ENCODE measurements around the gene PIAS2. TPM values are rescaled to one million over a fixed set of nuclear protein-coding genes. Genes with fewer than 3 reads are reported as not detected.

The PIAS2 gene
- total RNA-seq, 1 donor from 2014 or later: 36.0 TPM

DNA sequence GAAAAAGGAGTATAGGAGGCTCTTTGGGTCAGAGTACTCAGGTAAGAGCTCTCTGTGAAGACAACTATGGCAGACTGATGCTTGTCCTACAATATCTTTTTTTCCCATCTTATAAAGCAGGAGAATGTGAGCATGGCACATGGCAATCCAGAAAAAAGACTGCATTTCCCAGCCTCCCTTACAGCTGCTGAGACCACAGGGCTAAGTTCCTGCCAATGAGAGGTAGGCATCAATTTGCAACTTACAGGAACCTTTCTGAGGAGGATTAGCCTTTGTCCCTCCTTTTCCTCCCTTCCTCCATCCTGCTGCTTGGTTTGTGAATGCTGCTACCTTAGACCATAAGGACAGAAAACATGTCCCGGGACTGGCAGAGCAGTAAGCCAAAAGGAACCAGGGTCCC is 122.7 kb downstream of the PIAS2 start:
- intact Hi-C loops (cut with micrococcal nuclease): no loop called here
- Mint-ChIP-seq H3K4me3 (no peak overlapping the region), H3K36me3 (ENCODE audit: low read depth) (no peaks in the 10 kb centered on the region), H3K9me3 (peaks cover 7% of the 10 kb centered on the region), H3K4me1 (no peaks in the 10 kb centered on the region), H3K27me3 (no peaks in the 10 kb centered on the region), H3K27ac (no peak overlapping the region)
- POLR2A ChIA-PET: no interaction called here
- TF ChIP-seq, protein P1, sequence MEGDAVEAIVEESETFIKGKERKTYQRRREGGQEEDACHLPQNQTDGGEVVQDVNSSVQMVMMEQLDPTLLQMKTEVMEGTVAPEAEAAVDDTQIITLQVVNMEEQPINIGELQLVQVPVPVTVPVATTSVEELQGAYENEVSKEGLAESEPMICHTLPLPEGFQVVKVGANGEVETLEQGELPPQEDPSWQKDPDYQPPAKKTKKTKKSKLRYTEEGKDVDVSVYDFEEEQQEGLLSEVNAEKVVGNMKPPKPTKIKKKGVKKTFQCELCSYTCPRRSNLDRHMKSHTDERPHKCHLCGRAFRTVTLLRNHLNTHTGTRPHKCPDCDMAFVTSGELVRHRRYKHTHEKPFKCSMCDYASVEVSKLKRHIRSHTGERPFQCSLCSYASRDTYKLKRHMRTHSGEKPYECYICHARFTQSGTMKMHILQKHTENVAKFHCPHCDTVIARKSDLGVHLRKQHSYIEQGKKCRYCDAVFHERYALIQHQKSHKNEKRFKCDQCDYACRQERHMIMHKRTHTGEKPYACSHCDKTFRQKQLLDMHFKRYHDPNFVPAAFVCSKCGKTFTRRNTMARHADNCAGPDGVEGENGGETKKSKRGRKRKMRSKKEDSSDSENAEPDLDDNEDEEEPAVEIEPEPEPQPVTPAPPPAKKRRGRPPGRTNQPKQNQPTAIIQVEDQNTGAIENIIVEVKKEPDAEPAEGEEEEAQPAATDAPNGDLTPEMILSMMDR (IDR thresholded peaks at IDR 0.05): no peak
- ATAC-seq (ENCODE audit: low read depth) (no peak), DNase-seq (no peak)
- CTCF ChIA-PET: no interaction called here

DNA sequence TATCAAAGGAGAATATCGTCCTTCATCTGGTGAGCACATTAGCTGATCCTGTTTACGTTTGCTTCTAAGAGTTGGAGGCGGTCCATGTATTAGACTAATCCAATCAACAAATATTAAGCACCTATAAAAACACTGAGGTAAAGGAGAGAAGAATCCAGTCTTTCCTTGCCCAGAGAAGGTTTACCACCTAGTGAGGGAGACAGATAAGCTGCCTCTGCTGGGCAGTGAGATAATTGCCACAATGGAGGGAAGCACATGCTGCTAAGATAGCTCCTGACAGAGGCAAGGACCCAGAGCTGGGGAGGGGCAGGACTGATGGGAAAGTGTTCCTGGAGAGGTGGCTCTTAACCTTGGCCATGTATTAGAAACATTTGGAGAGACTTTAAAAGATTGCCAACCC is 123.7 kb downstream of the PIAS2 start:
- H3K4me1 Mint-ChIP-seq: no peaks in the 10 kb centered on the region
- H3K9me3 Mint-ChIP-seq: peaks cover 7% of the 10 kb centered on the region
- H3K27ac Mint-ChIP-seq: no peak overlapping the region
- no peaks in the 10 kb centered on the region for H3K27me3 Mint-ChIP-seq
- DNase-seq (no peak), ATAC-seq (ENCODE audit: low read depth) (no peak)
- H3K36me3 Mint-ChIP-seq (ENCODE audit: low read depth): no peaks in the 10 kb centered on the region
- intact Hi-C loops (cut with micrococcal nuclease): no loop called here
- no peak overlapping the region for H3K4me3 Mint-ChIP-seq
- POLR2A ChIA-PET: no interaction called here
- TF ChIP-seq, protein P1 (IDR thresholded peaks at IDR 0.05): no peak
- CTCF ChIA-PET: no interaction called here

DNA sequence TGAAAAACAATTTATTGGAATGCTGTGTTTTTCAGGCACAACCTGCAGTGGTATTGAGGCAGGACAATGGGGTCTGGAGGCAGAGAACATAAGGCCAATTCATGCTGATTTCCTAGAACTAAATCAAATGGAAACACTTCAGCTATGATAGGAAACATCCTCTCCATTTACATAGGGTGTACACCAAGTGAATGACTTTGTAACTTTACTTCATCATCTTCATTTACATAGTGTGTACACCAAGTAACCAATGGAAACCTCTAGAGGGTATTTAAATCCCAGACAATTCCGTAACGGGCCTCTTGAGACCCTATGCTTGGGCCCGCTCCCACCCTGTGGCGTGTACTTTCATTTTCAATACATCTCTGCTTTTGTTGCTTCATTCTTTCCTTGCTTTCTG is 128.2 kb downstream of the PIAS2 start:
- Mint-ChIP-seq H3K9me3 (peaks cover 20% of the 10 kb centered on the region), H3K4me1 (no peaks in the 10 kb centered on the region), H3K27ac (no peak overlapping the region), H3K4me3 (no peak overlapping the region), H3K27me3 (no peaks in the 10 kb centered on the region), H3K36me3 (ENCODE audit: low read depth) (no peaks in the 10 kb centered on the region)
- no peak for DNase-seq
- ChIA-PET CTCF (no interaction called here), POLR2A (no interaction called here)
- intact Hi-C loops (cut with micrococcal nuclease): no loop called here
- no peak for ATAC-seq (ENCODE audit: low read depth)
- TF ChIP-seq, protein P1 (IDR thresholded peaks at IDR 0.05): no peak

DNA sequence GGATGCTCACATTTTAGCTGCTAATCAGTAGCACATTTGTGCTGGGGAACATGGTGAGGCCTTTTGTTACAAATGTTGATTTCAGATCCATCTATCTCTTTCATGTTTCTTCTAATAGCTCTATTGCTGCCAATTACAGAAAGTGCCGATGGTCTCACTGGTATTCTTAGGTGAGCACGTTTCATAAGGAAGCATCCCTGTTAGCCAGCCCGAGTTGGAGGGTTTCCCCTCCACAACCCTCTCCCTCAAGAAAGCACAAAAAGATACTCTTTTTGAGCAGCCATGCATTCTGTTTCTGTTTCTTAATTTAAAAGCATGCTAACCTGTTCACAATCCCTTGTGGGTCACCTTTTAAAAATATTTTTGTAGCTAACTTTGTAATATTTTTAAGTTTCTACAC is 129.6 kb downstream of the PIAS2 start:
- CTCF ChIA-PET: interaction anchor here (0.5 to 0.6 kb wide), 2 partner anchors 61 to 63 kb away, joined by 3 read pairs; no protein-coding TSS in a partner anchor
- Mint-ChIP-seq H3K4me3 (no peak overlapping the region), H3K4me1 (no peaks in the 10 kb centered on the region), H3K27ac (no peak overlapping the region), H3K9me3 (peaks cover 20% of the 10 kb centered on the region), H3K27me3 (no peaks in the 10 kb centered on the region), H3K36me3 (ENCODE audit: low read depth) (no peaks in the 10 kb centered on the region)
- intact Hi-C loops (cut with micrococcal nuclease): no loop called here
- TF ChIP-seq, protein P1 (IDR thresholded peaks at IDR 0.05): no peak
- DNase-seq (no peak), ATAC-seq (ENCODE audit: low read depth) (no peak)
- POLR2A ChIA-PET: no interaction called here

DNA sequence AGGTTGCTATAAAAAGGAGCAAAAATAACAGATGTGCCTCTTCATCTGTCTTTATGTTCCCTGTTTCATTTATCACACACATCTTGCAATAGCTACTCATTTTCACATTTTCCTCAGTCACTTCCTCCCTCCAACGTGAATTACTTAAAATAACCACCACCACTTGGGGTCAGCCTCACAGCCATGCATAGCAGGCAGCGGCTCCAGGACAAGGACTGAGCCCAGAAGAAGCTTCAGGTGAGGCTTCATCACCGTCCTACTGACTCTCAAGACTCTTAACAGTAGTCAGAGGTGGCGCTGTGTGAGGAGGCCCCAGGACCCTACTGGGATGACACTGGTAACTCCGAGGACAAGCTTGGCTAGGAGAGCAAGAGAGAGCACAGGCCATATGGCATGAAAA is 144.9 kb downstream of the PIAS2 start:
- H3K27me3 Mint-ChIP-seq: peaks cover 4% of the 10 kb centered on the region
- H3K36me3 Mint-ChIP-seq (ENCODE audit: low read depth): no peaks in the 10 kb centered on the region
- DNase-seq (no peak), ATAC-seq (ENCODE audit: low read depth) (no peak)
- no peaks in the 10 kb centered on the region for H3K9me3 Mint-ChIP-seq
- no peak overlapping the region for H3K27ac Mint-ChIP-seq
- POLR2A ChIA-PET: no interaction called here
- H3K4me1 Mint-ChIP-seq: no peaks in the 10 kb centered on the region
- TF ChIP-seq, protein P1 (IDR thresholded peaks at IDR 0.05): no peak
- no peak overlapping the region for H3K4me3 Mint-ChIP-seq
- CTCF ChIA-PET: no interaction called here
- intact Hi-C loops (cut with micrococcal nuclease): no loop called here
